KG1 (cell line): ENCODE data around the gene DFFB.
A peak's percentile ranks its signal among the peaks of the same experiment; 100 is the strongest.
"Not testable (repeated sequence)": the region's sequence is repeated elsewhere in the genome, so short reads cannot be mapped to it uniquely, and the experiment has no call there.

Source experiments
- DNase-seq: peaks from one replicate; lab custom pipeline; 2025; lab: John Stamatoyannopoulos, UW

DFFB gene

GRCh38 chr1:3910049-3910731, 52.9 kb downstream of the DFFB start:
- no peak for DNase-seq

- DNase-seq: peak; percentile 45
These were observed 53.9 kb downstream of the DFFB start for GRCh38 chr1:3910857-3911845.

- no peak for DNase-seq
These were observed 54.9 kb downstream of the DFFB start for GRCh38 chr1:3911981-3912808.

- no peak for DNase-seq
These were observed 55.8 kb downstream of the DFFB start for GRCh38 chr1:3912809-3913685.

- DNase-seq: no peak
These were observed 57.1 kb downstream of the DFFB start for GRCh38 chr1:3914331-3914851.

- no peak for DNase-seq
These were observed 57.6 kb downstream of the DFFB start for GRCh38 chr1:3914911-3915310.

- no peak for DNase-seq
These were observed 58.4 kb downstream of the DFFB start for GRCh38 chr1:3915551-3916121.

- no peak for DNase-seq
These were observed 60.5 kb downstream of the DFFB start for GRCh38 chr1:3917761-3918160.

GRCh38 chr1:3918359-3918758, 61.1 kb downstream of the DFFB start:
- not testable (repeated sequence) for DNase-seq

- DNase-seq: no peak
These were observed 61.8 kb downstream of the DFFB start for GRCh38 chr1:3918966-3919611.

GRCh38 chr1:3919706-3920105, 62.4 kb downstream of the DFFB start:
- no peak for DNase-seq

GRCh38 chr1:3921765-3922164, 64.5 kb downstream of the DFFB start:
- DNase-seq: no peak

GRCh38 chr1:3922201-3922725, 65.0 kb downstream of the DFFB start:
- DNase-seq: no peak

GRCh38 chr1:3922851-3923250, 65.6 kb downstream of the DFFB start:
- DNase-seq: no peak

- DNase-seq: no peak
These were observed 66.3 kb downstream of the DFFB start for GRCh38 chr1:3923378-3924185.

- no peak for DNase-seq
These were observed 67.0 kb downstream of the DFFB start for GRCh38 chr1:3924186-3924824.

- no peak for DNase-seq
These were observed 67.5 kb downstream of the DFFB start for GRCh38 chr1:3924825-3925220.

- no peak for DNase-seq
These were observed 68.0 kb downstream of the DFFB start for GRCh38 chr1:3925256-3925655.

- DNase-seq: no peak
These were observed 68.5 kb downstream of the DFFB start for GRCh38 chr1:3925762-3926161.
